HG02571 (cell line): Measurements from ENCODE around the gene NABP1.
A peak's percentile ranks its signal among the peaks of the same experiment; 100 is the strongest.

ENCODE experiments used
- ATAC-seq: cut with Tn5 transposase; IDR thresholded peaks from one replicate; pipeline ENCODE4 v1.9.1; 2021; ENCODE audit warnings: mild to moderate bottlenecking, moderate library complexity; ENCODE audit not compliant: unreplicated experiment

The NABP1 gene

DNA sequence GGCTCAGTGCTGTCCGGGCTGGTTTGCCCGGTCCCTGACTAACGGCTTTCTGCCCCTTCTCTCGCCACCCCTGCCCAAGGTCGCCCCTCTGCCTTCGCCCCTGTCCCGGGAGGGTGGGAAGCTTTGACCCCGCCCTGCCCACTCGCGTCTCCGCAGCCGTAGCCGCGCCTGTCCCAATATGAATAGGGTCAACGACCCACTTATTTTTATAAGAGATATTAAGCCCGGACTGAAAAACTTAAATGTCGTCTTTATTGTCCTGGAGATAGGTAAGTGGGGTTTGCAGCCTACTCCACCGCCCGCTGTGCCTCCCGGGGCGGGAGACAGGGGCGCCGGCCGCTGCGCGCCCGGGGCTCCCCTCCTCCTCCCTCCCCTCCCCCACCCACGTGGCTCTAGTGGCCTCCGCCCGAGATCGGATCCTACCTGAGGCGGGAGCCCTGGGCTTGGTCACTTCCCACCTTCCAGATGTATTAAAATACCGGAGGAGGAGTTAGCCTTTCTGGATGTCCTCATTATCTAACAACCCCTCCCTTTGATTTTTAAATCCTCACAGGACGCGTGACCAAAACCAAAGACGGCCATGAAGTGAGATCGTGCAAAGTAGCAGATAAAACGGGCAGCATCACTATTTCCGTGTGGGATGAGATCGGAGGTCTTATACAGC lies 633 bp downstream of the NABP1 start:
- ATAC-seq: peak; percentile 7

DNA sequence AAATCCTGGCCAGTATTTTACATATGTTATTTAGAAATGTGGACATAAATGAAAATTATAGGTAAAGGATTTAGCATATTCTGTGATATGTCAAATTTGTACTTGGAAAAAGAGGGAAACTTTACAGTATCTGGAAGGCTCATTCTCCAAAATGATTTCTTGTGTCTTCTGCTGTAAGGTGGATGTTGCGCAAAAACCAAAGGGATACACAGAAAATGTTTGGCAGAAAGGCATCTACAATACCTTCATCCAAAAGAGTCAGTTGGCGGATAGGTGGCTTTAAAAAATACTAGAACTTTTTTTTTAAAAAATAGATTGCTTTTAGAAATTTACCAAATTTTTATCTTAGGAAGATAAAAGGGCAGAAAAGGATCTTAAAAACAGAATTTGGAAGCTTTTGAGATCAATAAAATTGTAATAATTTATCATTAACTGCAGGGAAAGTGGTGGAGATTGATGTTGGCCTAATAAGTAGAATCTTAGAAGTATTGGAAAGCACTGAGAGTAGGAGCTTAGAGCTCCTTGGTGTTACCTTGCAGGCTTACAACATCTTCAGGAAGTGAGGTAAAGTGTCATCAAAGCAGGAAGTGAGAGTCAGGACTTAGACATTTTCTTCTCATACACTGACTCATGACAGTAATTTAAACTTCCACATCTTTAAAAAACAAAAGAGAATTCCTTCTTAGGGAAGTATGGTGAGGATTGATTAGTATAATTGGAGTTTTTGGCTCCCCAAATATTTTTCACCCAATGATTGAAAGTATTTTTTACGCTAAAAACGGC lies 2.1 kb downstream of the NABP1 start:
- ATAC-seq: no peak

DNA sequence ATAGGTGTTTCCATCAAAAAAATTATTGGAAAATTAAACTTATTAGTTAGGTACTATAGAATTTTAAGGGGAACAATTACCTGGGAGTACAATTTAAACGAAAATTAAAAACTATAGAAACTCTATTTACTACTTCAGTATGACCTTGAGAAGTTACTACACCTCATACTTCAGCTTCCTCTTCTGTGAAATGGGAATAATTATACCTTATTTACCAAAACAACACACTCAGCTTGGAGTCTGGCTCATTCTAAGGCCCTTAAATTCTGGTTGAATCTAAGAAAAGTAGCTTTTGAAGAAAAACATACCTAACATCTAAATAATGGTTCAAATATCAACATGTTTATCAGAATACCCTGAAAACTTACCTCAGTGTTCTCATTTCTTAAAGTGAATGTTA lies 2.7 kb downstream of the NABP1 start:
- no peak for ATAC-seq

DNA sequence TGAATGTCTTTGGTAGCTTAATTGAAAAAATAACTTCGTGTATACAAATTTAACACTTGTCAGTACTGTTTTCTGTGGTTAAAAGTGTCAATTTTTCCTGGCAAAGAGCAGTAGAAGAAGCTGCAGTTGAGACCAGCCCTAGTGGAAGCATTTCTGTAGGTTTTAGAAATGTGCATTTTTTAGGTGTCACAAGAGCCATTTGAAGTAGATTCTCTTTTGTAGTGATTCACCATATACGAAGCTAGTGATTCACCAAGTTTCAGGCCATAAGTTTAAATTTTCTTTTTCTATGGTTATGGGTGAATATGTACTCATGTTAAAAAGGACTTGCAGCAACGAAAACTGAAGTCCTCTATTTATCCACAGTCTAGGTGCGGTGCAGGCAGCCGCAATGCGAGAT lies 4.2 kb downstream of the NABP1 start:
- no peak for ATAC-seq

- no peak for ATAC-seq
These were observed 8.1 kb downstream of the NABP1 start for GRCh38 chr2:191686066-191686465.

DNA sequence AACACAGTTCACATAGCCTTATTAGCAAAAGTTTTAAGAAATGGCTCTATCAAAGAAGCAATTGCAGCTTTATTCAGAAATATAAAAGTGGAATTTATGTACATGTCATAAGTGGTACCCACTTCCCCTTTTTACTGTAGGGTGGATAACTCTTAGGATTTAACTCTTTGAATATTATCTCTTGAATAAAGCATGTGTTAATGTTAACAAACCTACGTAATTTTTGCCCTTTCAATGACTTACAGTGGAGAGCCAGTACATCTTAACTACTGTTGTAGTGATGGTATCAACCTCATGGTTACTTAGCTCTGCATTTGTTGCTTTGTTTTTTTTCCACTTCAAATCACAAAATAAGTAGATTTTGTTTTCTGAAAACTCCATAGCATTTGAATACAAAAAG lies 8.8 kb downstream of the NABP1 start:
- ATAC-seq: no peak

GRCh38 chr2:191687867-191688266 lies 9.9 kb downstream of the NABP1 start:
- ATAC-seq: no peak

DNA sequence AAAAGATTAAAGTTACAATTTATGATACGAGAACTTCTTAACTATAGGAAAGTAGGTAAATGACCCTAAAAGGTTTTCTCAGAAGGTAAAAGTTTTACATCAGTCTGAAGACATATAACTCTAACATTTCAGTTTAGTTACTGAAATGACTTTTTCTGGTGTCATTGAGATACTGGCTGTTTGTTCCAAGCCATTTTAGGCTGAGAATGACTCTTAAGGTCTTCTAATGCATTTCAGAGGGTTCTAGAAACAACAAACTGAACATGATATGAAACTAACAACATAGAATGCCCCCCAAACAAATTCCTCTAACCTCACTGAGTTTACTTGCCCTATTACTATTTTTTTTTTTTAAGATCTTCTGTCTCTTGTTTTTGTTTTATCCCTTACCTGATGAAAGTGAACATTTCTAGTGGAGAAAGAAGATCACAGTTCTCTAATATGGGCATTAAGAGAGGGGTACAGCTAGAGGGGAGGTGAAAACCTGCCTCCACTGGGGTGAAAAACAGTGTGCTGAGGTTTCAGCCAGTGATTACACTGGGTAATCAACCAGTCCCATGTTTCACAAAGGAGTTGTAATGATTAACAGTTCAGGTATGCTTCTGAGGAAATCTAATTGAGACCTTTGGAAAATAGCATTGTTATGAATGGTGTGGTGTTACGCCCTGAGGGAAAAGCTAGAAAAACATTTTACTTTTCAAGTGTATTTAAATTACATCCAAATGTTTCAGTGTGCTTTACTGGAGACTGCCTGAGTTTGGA lies 11.2 kb downstream of the NABP1 start:
- no peak for ATAC-seq

DNA sequence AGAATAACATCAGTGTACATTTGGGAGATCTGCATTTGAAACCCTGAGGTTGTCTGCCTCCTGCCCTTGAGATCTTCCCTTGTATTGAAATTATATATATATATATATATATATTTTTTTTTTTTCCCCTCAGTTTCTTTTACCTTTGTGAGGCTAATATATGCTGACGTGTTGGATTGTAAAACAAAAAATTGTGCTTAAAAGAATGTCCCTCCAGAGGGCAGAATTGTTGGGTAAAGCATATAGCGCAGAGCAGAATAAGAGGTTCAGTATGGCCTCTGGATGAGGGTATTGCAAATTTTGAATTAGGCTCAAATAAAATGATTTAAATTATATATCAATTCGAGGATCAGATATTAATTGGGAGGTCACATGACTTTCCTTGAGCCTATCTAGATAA lies 12.4 kb downstream of the NABP1 start:
- no peak for ATAC-seq

DNA sequence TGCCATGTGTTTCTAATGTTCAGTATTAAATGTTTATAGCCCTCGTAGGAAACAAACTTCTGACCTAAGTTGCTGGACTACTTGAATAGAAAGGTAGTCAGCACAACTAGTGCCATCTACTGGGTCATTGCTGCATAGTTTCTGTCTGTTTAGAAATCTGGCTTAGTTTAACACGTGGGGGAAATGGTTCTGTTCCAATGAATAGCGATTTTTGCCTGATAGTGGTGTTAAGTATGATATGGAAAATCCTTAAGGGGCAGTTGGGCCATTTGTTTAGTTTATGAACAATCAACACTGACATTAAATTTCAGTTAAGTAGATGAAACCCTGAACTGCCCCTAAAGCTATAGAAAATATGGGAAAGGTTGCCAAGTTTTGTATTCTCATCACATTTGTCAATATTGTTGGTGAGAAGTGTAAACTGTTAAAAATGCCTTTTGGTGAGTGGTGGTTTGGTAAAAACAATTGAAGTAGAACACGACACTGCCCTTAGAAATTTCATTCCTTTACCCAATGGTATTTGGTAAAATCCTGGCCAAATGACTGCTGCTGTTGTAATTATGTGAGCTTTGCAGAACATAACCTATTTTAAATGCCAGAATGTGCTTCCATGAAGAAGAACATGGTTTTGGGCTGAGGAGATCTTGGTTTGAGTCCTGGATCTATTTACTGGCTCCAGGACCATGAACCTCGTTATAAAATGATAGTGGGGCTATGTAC lies 13.2 kb downstream of the NABP1 start:
- ATAC-seq: peak; percentile 63

GRCh38 chr2:191691898-191692297 lies 14.0 kb downstream of the NABP1 start:
- no peak for ATAC-seq

DNA sequence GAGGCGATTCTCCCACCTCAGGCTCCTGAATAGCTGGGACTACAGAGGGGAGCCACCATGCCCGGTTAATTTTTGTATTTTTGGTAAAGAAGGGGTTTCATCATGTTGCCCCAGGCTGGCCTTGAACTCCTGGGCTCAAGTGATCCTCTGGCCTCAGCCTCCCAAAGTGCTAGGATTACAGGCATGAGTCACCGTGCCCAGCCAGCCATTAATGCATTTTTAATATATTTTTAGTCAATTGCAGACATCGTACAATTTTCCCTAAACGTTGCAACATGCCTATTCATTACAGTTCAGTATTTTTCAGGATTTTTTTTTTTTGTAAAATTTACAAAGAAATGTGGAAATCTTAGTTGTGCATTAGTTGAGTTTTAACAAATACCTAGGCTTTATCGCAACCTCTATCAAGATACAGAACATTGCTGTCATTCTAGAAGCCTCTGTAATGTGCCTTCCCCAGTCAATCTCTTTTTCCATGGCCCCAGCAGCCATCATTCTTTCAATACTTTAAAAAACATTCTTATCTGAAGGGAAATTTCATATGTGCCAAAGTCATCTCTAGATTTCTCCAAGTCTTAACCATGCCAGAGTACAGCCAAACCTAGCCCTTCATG lies 14.7 kb downstream of the NABP1 start:
- ATAC-seq: no peak

- ATAC-seq: no peak
These were observed 15.2 kb downstream of the NABP1 start for GRCh38 chr2:191693166-191693565.

DNA sequence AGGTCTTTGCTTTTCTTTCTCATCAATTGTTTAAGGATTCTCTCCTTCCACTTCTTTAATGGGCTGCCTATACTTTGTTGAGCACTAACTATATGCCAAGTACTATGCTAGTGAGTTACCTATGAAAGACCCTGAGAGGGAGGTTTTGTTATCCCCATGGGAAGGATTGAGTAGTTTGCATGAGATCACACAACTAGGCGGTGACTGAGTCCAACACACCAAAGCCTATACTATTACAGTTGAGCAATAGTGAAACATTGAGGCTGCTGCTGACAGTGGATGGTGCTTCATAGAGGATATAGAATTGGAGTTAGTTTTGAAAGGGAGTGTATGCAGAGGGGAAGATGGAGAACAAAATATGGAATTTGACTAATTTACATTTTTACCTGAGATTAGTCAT lies 15.8 kb downstream of the NABP1 start:
- ATAC-seq: no peak

DNA sequence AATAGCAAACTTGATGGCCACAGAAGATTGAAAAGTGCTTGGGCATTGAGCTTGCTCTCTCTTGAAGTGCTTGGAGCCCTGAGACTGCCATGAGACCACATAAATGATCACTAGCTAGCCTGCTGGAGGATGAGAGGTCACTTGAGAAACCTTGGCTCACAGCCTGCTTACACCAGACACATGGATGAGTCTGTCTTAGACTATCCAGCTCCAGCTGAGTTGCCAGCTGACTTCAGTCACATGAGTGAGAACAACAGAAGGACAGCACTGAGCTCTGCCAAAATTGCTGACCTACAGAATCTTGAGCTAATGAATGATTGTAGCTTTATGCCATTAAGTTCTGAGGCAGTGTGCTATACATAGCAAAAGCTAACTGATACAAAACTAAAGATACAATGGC lies 18.1 kb downstream of the NABP1 start:
- ATAC-seq: no peak

GRCh38 chr2:191696966-191697365 lies 19.0 kb downstream of the NABP1 start:
- ATAC-seq: no peak

- ATAC-seq: no peak
These were observed 19.9 kb downstream of the NABP1 start for GRCh38 chr2:191697870-191698269.

DNA sequence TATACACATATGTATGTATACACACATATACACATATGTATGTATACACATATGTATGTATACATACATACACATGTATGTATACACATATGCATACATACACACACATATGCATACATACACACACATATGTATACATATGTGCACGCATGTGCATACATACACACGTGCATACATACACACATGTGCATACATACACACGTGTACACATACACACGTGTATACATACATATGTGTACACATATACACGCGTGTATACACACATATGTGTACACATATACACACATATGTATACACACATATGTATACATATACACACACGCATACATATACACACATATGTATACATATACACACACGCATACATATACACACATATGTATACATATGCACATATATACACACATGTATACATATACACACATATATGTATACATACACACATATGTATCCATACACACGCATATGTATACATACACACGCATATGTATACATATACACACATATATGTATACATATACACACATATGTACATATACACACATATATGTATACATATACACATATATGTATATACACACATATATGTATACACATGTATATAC lies 21.5 kb downstream of the NABP1 start:
- no peak for ATAC-seq

GRCh38 chr2:191701029-191701428 lies 23.1 kb downstream of the NABP1 start:
- no peak for ATAC-seq

GRCh38 chr2:191701696-191702095 lies 23.8 kb downstream of the NABP1 start:
- no peak for ATAC-seq
